GM18499 (cell line): ENCODE data around the gene PCBD1.

Experiments
- ATAC-seq: cut with Tn5 transposase; IDR thresholded peaks from one replicate; pipeline ENCODE4 v1.9.1; 2021; ENCODE audit warnings: moderate number of reproducible peaks; ENCODE audit not compliant: insufficient read depth, unreplicated experiment

The PCBD1 gene

GRCh38 chr10:70905071-70906021 lies 17.0 kb upstream of the PCBD1 start:
- no peak for ATAC-seq

GRCh38 chr10:70903262-70903921 lies 15.0 kb upstream of the PCBD1 start:
- no peak for ATAC-seq

DNA sequence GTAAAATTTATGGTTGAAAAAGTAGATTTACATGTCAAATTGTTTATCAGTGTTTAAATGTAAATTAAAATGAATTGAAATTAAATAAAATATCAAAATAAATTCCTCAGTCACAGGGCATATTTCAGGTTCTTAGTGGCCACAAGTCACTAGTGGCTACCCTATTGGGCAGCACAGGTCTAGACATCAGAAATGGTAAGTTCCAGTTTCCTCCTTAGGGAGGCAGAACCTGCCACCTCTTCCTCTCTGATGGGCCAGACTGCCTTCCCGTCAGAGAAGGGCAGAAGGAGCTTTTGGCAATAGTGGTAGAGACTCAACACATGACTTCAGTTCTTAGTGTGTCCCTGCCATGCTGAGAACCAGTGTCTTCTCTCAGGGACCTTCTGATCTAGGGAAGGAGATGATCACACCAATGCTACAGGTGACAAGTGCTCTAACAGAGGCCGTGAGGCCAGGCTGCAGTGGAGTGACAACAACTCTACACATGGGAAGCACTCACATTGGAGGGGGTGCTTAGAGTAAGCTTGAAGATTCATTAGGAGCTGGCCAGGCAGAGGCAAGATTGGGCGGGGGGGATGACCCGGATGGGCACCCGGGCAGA lies 14.4 kb upstream of the PCBD1 start:
- ATAC-seq = no peak

GRCh38 chr10:70901276-70901878 lies 13.0 kb upstream of the PCBD1 start:
- ATAC-seq = no peak

GRCh38 chr10:70899096-70899495 lies 10.7 kb upstream of the PCBD1 start:
- ATAC-seq = no peak

- no peak for ATAC-seq
Observed at GRCh38 chr10:70898687-70899086, 10.3 kb upstream of the PCBD1 start.

DNA sequence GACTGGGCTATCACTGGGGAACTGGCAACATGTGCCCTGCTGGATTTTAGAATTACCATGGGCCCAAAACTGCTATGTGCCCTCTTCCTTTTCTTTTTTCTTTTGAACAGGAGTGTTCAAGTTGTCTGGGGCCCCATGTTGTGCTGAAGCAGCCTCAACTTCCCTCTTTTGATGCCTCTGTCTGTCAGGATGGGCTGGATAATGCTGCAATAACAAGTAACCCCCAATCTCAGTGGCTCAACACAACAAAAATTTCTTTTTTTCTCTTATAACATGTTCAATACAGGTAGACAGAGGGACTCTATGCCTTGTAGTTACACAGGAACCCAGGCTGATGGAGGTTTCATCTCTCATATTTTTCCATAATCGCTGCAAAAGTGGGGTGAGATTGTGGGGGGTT lies 8.2 kb upstream of the PCBD1 start:
- ATAC-seq = no peak

GRCh38 chr10:70894416-70894815 lies 6.1 kb upstream of the PCBD1 start:
- ATAC-seq = no peak

GRCh38 chr10:70893227-70894006 lies 5.1 kb upstream of the PCBD1 start:
- ATAC-seq = no peak

DNA sequence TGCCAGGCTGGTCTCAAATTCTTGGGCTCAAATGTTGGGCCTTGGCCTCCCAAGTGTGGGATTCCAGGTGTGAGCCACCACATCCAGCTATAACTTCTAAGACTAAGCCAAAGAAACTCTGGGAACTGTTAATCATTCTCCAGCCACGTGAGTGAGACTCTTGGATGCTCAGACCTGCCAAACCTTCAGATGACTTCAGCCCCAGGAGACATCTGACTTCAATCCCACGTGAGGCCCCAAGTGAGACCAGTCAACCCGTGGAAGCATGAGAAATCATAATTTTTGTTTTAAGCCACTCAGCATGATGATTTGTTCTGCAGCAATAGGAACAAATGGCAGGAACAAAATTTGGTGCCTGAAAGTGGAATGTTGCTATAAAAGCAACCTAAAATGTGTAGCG lies 4.3 kb upstream of the PCBD1 start:
- ATAC-seq = no peak

DNA sequence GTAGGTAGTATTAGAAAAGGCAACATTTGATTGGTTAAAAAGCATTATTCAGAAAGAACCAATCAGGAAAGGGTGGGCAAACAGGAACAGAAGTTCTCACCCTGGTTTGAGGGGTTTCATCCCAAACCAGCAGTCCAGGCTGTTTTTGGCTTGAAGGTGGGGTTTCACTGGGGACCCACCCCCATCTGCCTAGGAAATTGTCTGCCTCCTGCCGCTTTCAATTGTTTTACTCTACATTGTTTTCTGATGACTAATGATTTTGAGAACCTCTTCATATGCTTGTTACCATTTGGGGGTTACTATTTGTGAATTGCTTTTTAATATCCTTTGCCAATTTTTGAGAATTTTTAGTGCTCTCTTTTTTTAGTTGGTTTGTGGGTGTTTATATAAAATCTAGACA lies 3.3 kb upstream of the PCBD1 start:
- no peak for ATAC-seq

DNA sequence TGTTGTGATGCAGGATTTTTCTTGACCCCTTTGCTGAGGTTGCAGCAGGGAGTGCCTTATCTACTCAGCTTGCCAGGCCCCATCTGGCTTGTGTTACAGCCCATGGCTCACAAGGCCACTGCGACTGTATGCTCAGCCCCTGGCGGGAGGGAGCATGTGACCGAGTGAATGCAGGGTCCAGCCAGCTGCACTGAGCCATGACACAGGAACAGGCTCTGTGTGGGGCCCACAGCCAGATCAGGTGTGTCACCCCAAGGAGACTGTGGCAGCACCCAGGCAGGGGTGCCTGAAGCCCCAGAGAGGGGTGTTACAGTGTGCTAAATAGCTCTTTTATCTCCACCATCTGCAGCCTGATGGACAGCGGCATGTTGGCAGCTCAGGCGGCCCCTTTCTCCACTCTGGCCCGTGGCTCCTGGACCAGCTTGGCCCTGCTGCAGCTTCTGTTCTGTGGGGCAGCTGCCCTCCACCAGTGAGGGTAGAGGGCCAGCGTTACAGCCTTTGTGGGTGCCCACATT lies 2.6 kb upstream of the PCBD1 start:
- ATAC-seq = no peak

DNA sequence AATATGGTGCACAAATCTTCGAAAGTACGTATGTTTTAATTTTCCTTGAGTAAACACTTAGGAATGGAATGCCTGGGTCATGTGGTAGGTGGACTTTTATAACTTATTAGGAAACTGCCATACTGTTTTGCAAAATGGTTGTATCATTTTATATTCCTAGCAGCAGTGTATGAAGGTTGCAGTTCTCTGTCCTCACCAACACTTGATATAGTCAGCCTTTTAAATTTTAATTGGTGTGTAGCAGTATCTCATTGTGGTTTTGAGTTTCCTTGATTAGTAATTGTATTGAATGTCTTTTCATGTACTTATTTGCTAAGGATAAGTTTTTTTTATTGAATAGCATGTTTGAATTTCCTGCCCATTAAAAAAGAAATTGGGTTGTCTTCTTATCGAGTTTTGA lies 926 bp upstream of the PCBD1 start:
- ATAC-seq = no peak

GRCh38 chr10:70886921-70887665 lies 1.3 kb downstream of the PCBD1 start:
- ATAC-seq = no peak

- no peak for ATAC-seq
Observed at GRCh38 chr10:70885931-70886903, 2.1 kb downstream of the PCBD1 start.

- no peak for ATAC-seq
Observed at GRCh38 chr10:70885481-70885880, 2.9 kb downstream of the PCBD1 start.

GRCh38 chr10:70884741-70885140 lies 3.6 kb downstream of the PCBD1 start:
- no peak for ATAC-seq

DNA sequence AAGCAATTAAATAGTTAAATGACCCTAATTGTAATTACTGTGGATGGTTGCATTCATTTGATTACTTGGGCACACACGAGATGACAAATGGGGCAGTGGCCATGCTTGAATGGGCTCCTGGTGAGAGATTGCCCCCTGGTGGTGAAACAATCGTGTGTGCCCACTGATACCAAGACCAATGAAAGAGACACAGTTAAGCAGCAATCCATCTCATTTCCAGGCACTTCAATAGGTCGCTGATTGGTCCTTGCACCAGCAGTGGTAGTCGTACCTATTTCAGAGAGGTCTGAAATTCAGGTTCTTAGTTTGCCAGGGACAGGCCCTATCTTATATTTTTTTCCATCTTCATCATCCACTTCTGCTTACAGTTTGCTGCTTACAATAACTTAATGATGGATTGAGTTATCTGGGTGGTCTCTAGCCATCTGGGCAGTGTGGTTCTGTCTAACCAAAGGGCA lies 8.3 kb downstream of the PCBD1 start:
- no peak for ATAC-seq
